ENCODE results near the gene HOXC6. TPM values are rescaled to one million over a fixed set of nuclear protein-coding genes. Genes with fewer than 3 reads are reported as not detected.
A peak's percentile ranks its signal among the peaks of the same experiment; 100 is the strongest.

The HOXC6 gene
- total RNA-seq (2014; rRNA removed; shearing (Covaris generic)): 1.3 and 2.0 TPM in 2 replicates
- 5.8 and 6.7 TPM in 2 replicates for polyA plus RNA-seq (2015; cell fraction: cytosol; rRNA removed)
- polyA plus RNA-seq (2015; cell fraction: nucleus; rRNA removed): 10.2 and 10.6 TPM in 2 replicates

DNA sequence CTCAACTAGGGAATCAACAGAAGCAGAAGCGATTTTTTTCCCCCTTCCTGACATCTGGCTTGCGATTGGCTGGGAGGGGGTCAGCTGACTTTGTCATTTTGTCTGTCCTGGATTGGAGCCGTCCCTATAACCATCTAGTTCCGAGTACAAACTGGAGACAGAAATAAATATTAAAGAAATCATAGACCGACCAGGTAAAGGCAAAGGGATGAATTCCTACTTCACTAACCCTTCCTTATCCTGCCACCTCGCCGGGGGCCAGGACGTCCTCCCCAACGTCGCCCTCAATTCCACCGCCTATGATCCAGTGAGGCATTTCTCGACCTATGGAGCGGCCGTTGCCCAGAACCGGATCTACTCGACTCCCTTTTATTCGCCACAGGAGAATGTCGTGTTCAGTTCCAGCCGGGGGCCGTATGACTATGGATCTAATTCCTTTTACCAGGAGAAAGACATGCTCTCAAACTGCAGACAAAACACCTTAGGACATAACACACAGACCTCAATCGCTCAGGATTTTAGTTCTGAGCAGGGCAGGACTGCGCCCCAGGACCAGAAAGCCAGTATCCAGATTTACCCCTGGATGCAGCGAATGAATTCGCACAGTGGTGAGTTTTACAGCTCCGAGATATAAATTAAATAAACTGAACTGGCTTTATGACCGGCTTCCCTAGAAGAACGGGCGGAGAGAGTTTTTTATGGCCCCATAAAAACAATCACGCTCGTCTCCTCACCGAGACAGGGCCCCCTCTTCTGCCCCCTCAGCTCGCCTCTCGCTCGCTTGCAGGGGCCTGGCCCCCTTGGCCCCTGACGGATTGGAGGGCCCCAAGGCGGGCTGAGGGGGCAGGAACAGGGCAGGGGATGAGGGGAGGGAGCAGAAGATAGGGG, at the start of gene HOXC6:
Gene HOXC6 (plus strand): TSS at position 127 of the 888 bp plus-strand sequence. CDS start 82 bp downstream, at position 209.
- DNase-seq (ENCODE audit: low read depth): no peak

DNA sequence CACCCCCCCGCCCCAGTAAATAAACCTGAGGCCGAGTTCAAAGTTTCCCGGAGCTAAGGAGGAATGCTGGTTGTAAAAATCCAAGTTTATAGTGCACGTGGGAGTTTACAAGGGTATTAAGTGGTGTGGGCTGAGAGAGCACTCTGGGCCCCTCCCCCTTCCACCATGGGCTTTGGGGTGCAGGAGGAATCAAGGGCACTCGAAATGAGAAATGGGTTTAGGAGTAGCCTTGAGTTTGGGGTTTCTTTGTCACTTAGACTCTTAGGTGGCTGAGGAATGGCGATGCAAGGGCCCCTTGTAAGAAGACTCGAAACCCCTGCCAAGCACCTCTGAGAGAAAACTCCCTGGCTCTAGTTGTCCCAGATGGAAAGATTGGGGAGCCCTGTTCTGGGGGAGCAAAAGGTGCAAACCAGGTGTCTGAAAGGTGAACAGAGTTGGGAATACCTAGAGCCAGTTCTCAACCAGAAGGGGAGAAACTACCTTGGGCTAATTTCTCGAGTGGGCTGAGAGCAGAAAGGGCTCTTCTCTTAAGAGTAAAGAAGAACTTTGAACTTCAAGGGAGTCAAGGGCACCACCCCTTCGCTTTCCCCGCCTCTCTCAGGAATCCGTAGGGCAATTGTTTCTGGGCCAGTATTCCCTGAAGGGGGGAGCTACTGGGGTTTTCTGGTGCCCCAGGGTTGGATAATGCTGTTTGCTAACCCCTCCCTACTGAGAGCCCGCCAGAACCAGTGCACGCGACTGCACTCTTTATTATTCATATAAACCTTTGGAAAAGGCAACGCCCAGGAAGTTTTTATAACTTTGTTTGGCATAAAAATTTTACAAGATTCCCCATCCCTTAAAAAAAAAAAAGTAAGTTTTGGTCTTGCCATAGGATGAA, 49.5 kb upstream of the HOXC6 start:
- DNase-seq (ENCODE audit: low read depth): no peak

DNA sequence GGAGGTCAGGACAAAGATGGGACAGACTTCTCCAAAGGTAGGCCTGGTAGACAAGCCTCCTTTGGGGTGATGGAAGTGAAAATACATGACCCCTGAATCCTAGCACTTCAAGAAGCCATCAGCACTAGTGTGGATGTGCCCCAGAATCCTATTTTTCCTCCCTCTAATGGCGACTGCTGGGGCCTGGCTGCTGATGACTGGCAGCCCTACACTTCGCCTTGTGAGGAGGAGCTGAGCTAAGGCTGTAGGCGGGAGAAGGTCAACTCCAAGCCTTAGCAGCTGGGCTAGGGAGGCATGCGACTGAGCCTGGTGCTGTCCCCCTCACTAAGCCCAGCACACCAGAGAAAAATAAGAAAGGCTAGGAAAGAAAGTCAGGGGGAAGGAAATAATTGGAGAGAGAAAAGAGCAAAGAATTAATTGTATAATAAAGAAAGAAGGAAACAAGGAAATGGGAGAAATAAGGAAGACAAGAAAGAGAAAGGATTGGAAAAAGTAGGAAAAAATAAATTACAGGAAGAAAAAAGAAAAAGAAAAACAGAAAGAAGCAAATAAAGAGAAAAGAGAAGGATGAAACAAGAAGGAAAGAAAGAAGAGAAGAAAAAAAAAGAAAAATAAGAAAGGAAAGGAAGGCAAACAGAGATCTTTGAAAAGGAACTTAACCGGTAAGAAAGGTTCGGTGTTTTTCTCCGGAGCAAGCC, 48.0 kb upstream of the HOXC6 start:
- DNase-seq (ENCODE audit: low read depth): no peak

DNA sequence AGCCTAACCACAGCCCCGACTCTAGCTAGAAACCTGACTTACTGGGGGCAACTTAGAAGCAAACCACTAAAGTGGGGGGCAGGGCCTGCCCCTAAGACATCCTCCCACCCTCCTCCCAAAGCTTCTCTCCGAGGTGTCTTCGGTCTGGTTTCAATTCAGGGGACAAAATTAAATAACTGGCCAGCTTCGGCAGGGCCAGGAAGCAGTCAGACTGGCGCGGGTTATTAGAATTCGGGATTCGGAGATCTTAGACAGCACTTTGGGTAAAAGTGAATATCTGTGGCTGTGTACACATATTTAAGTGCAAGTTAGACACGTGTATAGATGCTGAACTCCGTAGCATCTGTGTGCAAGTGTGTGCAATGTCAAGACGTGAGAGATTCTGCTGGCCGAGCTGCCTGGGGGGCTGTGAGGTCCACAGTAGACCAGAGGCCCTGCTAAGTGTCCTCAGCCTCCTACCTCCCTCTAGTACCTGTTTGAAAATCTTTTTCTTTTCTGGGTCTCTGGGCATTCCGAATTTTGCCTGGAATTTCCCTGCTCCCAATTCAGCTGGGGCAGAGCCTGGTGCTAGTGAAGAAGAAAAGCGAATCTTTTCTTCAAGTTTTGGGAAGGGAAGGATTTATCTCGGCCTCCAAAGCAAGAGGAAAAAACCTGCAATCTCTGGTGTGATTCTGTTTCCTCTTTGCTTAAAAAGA, 47.3 kb upstream of the HOXC6 start:
- no peak for DNase-seq (ENCODE audit: low read depth)

- peak; percentile 30 for DNase-seq (ENCODE audit: low read depth)
These were observed 46.3 kb upstream of the HOXC6 start for GRCh38 chr12:53981634-53982565.

- no peak for DNase-seq (ENCODE audit: low read depth)
These were observed 45.3 kb upstream of the HOXC6 start for GRCh38 chr12:53982648-53983567.

GRCh38 chr12:53983568-53983949, 44.7 kb upstream of the HOXC6 start:
- no peak for DNase-seq (ENCODE audit: low read depth)

DNA sequence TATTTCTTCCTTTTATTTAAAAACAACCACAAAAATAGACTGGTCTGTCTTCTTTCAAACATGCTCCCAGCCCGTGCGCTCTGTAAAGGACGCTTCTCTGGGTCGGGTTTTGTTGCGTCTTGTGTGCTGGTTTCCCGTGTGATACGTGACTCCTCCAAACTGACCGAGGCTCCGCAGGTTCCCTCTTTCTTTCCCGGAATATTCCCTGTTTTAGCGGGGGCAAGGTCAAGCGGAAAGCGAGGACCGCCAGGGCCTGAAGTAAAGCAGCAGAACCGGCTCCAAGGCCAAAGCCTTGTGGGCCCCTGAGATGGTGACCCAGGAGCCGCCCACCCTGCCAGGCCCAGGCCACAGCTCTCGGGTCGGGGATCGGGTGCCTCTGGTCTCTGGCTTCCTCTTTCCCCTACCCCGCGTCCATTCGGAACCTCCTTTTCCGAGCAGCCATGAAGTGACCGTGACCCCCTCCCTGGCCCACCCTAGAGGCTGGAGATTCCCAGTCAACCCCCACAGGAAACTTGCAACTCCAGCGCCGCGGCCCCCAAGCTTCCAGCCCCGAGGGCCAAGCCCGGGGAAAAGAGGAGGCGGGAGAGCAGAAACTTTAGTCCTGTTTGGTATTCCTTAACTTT, 44.2 kb upstream of the HOXC6 start:
- DNase-seq (ENCODE audit: low read depth): no peak

DNA sequence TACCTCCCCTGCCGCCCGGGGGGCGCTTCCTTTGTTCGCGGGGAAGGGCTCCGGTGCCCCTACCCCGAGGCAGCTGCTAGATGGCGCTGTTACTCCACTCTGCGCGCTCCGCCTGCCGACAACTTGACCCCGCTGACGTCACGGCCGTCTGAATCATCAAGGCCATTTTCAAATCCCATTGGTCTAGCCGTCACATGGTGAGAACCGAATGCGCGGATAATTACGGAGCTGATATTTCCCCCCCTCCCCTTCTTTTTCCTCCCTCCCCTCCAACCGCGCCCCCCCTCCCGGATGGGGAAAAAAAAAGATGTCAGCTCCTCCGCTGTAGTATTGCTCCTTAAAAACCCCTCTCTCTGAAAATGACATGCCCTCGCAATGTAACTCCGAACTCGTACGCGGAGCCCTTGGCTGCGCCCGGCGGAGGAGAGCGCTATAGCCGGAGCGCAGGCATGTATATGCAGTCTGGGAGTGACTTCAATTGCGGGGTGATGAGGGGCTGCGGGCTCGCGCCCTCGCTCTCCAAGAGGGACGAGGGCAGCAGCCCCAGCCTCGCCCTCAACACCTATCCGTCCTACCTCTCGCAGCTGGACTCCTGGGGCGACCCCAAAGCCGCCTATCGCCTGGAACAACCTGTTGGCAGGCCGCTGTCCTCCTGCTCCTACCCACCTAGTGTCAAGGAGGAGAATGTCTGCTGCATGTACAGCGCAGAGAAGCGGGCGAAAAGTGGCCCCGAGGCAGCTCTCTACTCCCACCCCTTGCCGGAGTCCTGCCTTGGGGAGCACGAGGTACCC, 43.1 kb upstream of the HOXC6 start, which contains the start of gene HOXC10:
Gene HOXC10 (plus strand): TSS at position 246 of the 791 bp plus-strand sequence. CDS start 114 bp downstream, at position 360.
- peak; percentile 86 for DNase-seq (ENCODE audit: low read depth)

- DNase-seq (ENCODE audit: low read depth): no peak
These were observed 42.6 kb upstream of the HOXC6 start for GRCh38 chr12:53985692-53985993.

- DNase-seq (ENCODE audit: low read depth): peak; percentile 37
These were observed 42.1 kb upstream of the HOXC6 start for GRCh38 chr12:53985994-53986685.

DNA sequence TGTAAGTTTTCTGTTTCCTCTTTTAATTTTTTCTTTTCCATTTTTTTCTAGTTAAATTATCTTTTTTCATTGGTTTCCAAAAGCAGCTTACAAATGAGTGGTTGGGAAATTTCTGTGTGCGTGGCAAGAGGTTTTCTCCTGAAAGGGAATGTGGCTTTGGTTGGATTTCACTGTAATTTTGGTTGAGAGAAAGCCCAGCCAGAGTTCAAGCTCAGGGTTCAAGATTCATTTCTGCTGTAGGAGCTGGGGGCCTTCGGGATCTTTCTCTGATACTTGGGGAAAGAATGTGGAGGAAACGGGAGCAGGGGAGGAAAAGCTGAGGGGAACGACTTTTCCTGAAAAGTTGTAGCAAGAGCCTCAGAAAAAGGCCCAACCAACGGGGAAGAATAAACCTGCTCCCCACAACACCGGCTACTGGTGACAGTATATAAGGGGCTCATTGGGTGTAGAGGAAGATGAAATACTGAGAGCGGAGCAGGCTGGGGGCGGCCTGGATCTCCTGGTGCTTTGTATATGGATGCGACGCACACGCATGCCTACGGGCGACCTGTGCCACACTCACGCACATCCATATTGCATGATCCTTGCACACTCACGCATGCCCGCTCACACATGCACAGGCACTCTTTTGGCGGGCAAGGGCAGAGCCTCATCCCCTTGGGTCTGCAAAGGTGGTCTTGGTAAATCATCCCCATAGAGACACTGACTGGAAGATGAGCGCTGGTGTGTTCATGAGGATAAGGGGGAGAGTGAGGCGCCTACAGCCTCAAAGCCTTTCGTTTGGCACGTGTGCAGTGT, 41.4 kb upstream of the HOXC6 start:
- no peak for DNase-seq (ENCODE audit: low read depth)

DNA sequence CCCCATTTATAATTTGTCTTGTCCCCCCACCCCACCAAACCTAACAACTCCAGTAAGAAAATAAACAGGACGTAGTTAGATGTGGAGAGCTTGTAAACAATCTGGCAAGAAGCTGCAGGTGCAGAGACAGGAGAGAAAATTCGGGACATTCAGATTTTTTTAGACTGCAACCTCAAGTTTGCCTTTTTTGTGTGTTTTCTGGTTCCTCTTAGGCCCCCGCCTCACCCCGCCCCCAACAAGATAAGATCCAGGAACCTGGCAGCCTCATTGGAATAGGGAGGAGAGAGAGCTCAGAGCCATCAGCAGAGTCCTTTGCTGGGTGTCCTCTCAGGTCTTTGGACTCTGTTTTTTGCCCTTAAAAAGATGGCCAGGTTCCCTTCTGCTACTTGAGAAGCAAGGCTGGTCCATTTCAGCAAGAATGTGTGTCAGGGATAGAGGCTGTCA, 40.4 kb upstream of the HOXC6 start:
- DNase-seq (ENCODE audit: low read depth): no peak

- no peak for DNase-seq (ENCODE audit: low read depth)
These were observed 39.6 kb upstream of the HOXC6 start for GRCh38 chr12:53988541-53989226.

Data from HT1080 (cell line).